SHP77 (cell line): ENCODE data around the gene ETFBKMT.
"Not testable (repeated sequence)": the region's sequence is repeated elsewhere in the genome, so short reads cannot be mapped to it uniquely, and the experiment has no call there.

ENCODE experiments used
- DNase-seq, 2 experiments: peaks; one replicate each; lab custom pipeline; 2025; lab: John Stamatoyannopoulos, UW

The ETFBKMT gene

DNA sequence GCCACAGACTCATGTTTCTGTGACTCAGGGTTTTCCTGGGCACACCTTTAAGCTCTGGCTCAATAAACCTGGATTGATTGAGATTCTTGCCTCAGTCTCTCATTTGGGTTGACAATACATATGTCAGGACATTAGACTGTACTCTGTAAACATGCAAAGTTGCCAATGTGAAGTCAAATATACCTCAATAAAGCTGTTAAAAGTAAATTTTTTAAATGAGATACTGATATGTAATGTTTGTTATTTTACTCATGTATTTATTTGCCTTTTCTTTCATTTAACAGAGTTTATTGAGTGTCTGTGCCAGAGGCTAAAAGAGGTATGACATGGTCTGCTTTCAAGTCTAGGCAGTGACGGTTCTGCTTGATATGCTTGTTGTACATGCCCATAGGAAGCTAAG, 3.7 kb upstream of the ETFBKMT start:
- no peak for DNase-seq

DNA sequence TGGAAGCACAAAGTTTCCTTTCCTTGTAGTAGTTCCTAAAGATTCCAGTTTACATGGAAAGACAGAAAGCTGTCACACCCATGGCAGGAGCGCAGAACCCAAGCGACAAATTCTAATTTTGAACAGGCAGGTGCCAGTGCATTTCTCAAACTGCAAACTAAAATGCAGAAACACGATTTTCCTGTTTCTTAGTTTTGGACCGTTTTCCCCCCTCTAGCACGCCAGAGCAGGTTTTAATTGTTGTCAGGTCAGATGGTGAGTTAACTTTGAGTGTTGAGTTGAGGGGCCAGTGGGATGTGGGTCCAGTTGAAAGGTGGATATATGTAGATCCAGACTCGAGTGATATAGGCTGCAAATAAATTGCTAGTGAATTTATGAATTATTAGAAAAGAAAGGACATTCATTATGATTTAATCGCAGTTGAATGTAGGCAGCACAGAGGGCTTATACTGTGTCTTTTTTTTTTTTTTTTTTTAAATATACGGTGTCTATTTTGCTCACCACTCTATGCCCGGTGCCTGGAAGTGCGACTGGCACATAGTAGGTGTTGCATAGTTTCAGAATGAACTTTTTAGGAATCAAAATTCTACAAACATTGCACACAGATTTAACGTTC, 909 bp upstream of the ETFBKMT start:
- DNase-seq: no peak

DNA sequence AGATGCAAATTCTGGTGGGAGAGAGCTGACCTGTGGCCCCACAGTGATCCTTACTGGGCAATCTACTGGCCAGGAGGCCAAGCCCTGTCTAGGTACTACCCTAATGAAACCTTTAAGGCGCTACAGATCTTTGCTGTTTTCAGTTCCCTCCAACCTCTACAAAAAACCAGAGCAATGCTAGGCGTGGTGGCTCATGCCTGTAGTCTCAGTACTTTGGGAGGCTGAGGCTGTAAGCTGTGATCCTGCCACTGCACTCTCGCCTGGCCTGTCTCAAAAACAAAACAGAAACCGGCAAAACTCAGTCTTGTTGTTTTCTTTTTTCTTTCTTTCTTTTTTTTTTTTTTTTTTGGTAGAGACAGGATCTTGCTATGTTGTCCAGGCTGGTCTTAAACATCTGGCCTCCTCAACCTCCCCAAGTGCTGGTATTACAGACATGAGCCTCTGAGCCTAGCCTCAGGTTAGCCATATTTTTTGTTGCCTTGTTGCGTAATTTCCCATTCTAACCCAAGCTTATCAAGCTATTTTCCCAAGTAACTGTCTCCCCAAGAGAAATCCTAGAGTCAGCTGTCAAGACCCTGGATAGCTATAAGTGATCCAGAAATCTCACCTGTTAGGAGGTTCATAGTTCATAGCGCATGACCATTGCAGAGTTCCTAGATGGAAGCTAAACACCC, 2.8 kb downstream of the ETFBKMT start:
- DNase-seq: no peak

DNA sequence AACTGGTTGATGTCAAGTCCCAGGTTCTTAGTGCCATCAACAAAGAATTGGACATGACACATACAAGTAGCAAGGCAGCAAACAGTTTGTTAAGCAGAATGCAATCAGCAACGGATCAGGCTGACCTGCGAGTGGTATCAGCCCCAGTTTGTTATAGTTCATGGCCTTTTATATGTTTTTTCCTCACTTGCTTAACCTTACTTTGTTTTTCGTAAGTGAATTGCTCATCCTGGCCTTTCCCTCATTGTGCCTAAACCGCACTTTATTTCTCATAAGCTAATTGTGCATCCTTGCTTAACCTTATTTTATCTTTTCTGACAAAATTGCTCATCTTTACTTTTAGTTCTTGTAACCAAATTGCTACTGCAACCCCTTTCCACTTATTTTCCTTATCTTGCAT, 4.1 kb downstream of the ETFBKMT start:
- DNase-seq: no peak

DNA sequence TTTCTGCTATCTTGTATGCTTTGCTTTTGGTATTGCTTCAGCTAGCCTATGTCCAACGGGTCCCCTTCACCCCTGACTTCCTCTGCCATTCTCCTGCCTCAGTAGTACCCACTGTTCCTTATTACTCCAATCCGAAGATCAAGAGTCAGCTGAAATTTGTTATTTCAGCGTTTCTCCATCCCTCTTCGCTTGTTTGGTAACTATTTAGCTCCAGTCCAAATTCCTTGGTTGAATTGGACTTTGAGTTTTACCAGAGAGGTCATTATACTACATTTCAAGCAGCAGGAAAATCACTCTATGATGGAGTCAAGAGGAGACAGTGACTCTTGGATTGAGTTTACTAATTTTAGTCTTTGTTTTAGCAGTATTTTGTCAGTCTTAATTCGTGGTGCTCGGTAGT, 4.5 kb downstream of the ETFBKMT start:
- no peak for DNase-seq

DNA sequence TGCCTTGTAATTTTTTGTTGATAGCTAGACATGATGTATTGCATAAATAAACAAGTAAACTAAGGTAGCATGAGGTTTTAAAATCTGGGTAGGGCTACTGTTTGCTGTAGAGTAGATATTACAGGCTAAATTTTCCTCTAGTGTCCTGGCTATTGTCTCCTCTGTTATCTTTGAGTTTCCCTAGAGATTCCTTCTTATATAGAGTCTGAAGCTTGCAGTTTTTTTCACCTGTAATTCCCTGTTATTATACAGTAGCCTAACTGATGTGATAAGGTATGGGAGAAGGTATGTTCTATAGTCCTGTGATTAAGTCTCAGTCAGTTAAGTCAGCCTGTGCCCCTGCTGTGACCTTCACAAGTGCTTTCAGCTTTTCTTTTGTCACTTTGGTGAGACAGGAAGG, 9.5 kb downstream of the ETFBKMT start:
- no peak for DNase-seq

DNA sequence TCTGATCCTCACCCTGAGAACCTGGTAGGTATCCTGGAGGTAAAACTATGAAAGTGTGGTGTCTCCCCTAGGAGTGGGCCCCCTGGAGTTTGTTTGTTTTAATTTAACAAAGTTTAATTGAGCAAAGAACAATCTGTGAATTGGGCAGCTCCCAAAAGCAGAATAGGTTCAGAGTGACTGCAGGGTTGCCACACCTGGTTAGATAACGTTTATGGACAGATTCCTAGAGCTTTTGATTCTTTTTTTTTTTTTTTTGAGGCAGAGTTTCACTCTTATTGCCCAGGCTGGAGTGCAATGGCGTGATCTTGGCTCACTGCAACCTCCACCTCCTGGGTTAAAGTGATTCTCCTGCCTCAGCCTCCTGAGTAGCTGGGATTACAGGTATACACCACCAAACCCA, 10.1 kb downstream of the ETFBKMT start:
- DNase-seq: not testable (repeated sequence)

DNA sequence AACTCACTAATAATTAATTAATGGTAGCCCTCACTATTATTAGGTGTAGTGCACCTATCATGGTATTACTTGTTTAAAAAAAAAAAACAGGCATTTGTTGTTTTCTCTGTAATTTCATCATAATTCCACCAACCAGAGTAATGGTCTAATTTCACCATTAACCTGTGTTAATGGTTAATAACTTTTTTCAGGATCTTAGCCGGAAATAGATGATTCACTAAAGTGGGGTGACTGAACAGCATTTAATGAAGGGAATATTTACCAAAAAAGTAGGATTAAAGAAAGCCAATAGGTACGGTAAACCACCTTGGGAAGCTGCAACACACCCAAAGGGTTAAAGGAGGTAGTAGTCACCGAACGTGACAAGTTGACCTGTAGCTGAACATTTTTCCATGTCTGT, 13.0 kb downstream of the ETFBKMT start:
- DNase-seq: no peak

DNA sequence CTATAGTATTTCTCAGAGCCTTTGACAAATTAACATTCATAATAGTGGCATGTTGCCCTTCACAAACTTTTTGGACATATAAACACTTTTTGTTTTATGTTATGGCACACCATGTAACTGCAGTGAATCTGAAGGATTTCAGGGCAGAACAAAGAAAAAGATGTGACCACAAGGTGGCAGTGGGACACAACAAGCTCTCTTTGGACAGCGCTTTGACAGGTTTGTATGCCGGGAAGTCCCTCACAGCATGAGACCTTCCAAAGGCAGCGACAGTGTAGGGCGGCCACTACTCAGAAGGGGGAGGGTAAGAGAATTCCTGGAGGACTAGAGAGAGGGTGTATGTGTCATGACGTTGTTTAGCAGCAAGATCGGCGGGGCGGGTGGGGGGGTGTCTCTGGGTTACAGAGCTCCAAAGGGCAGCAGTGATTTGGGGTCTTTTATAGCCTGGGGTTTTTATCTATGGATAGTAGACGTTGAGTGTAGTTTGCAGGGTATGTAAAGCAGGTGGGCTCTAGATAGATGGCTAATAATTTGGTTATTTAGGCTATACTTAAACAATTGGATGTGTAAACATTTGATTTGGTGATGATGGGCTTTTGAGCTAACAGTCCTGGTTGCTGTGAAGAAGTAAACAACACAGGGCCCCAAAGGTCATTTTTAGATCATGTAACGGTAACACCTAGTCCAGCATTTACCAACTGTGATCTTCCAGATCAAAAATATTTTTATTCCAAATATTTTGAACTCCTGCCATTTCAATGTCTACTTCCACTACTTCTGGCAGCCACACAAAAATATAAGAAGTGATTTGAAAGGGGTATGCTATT, 22.9 kb downstream of the ETFBKMT start:
- peak; percentile 98 to 99 for DNase-seq

DNA sequence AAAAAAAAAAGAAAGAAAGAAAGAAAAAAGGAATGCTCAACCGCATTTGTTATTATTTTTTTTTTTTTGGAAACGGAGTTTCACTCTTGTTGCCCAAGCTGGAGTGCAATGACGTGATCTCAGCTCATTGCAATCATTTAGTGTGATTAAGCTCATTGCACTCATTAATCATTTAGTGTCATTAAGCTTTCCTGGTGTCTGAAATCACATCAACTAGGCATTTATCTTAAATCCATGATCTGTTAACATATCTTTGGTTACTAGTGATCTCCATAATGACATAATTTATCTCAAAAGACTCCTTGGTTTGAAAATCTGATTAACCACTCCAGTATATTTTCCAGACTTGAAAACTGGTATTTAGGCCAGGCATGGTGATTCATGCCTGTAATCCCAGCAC, 26.3 kb downstream of the ETFBKMT start:
- DNase-seq: no peak

DNA sequence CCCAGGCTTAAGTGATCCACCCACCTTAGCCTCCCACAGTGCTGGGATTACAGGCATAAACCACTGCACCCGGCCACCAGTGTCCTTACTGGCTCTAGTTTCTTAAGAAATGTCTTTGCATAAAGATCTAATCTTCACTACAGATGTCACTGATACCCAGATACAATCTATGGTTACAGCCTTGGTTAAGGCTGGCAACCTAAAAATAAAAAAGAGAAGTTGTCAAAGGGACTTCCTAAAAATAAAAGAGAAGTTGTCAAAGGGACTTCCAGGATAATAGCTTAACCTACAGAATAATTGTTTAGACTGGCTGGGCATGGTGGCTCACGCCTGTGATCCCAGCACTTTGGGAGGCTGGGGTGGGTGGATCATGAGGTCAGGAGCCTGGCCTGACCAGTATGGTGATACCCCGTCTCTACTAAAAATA, 27.6 kb downstream of the ETFBKMT start:
- DNase-seq: no peak

DNA sequence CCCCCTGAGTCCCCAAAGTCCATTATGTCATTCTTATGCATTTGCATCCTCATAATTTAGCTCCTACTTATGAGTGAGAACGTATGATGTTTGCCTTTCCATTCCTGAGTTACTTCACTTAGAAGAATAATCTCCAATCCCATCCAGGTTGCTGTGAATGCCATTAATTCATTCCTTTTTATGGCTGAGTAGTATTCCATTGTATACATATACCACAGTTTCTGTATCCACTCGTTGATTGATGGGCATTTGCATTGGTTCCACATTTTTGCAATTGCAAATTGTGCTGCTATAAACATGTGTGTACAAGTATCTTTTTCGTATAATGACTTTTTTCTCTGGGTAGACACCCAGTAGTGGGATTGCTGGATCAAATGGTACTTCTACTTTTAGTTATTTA, 30.4 kb downstream of the ETFBKMT start:
- DNase-seq: not testable (repeated sequence)

DNA sequence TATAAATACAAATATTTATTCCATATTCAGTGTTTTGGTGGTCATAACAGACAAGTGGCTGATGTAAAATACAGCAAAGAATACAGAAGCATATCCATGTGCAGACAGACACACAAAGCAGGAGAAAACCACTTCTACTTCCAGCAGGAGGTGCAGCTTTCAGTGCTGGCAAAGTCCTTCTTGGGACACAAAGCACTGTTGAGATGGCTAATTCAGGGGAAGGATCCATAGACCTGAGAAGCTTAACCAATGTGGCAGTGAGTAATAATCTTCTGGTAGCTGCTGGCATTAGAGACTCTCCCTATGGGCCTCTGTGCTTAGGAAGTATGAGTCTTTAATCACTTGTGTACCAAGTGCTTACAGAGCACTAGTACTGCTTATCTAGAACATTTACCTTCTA, 42.6 kb downstream of the ETFBKMT start:
- peak in 1 of 2 experiments; percentile 3 for DNase-seq

DNA sequence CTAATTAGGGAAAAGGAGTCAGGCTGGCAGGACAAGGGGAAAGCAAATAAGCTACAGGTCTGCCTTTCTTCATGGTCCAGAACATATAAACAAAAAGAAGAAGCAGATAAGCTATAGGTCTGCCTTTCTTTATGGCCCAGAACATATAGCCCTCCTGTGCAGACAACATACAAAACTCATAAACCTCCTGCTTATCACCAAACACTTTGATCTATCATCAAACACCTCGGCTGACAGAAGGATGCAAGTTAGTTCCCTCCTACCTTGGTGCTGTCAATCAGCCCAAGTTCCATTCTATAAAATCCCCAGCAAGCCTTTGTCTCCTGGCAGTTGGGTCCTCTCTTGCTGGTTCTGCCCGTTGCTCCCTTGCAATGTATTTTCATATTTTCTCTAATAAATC, 46.1 kb downstream of the ETFBKMT start:
- DNase-seq: no peak

DNA sequence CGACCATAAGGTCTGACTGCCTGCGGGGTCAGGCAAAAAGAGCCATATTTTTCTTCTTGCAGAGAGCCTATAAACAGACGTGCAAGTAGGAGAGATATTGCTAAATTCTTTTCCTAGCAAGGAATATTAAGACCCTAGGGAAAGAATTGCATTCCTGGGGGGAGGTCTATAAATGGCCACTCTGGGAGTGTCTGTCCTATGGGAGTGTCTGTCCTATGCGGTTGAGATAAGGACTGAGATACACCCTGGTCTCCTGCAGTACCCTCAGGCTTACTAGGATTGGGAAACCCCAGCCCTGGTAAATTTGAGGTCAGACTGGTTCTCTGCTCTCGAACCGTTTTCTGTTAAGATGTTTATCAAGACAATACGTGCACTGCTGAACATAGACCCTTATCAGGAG, 48.6 kb downstream of the ETFBKMT start:
- not testable (repeated sequence) for DNase-seq

DNA sequence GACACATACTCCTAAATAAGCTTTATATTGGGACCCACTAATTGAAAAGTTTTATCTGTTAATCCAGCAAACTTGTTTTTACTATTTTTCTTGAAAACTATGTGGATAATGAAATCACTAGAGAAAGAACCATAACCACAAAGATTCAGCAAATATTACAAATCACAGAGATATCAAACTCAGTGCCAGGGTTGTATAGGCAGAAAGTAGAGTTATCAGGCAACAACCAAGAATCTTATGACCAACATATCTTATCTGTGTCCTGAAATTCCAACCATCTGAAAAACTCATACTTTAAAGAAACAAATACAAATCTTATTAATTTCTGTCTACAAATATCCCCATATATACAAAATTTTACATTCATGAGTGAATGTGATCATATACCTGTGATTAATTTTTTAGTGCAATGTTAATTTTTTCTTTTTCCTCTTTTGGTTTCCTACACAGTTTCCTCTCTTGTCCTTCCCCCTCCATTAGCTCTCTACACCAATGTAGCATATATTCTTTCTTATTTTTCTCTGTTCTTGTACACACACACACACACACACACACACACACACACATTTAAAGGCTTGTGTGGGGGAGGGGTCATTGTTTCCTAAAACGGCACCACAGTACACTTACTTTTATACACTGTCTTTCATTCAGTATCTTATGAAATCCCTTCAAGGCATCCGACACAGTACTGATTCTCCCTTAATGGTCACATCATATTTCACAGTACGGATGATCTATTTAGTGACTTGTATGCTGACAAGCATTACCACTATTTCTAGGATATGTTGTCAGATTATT, 50.7 kb downstream of the ETFBKMT start:
- no peak for DNase-seq

DNA sequence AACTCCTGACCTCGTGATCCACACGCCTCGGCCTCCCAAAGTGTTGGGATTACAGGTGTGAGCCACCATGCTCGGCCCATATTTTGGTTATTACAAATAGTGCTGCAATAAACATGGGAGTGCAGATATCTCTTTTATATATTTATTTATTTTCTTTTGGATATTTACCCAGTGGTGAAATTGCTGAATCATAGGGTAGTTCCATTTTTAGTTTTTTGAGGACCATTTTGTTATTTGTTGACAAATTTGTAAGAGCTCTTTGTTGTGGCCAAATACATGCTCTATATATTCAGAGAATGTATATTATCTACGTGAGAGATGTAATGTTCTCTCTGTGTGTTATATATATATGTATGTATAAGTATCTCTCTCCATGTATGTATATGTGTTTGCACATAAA, 53.4 kb downstream of the ETFBKMT start:
- DNase-seq: no peak

DNA sequence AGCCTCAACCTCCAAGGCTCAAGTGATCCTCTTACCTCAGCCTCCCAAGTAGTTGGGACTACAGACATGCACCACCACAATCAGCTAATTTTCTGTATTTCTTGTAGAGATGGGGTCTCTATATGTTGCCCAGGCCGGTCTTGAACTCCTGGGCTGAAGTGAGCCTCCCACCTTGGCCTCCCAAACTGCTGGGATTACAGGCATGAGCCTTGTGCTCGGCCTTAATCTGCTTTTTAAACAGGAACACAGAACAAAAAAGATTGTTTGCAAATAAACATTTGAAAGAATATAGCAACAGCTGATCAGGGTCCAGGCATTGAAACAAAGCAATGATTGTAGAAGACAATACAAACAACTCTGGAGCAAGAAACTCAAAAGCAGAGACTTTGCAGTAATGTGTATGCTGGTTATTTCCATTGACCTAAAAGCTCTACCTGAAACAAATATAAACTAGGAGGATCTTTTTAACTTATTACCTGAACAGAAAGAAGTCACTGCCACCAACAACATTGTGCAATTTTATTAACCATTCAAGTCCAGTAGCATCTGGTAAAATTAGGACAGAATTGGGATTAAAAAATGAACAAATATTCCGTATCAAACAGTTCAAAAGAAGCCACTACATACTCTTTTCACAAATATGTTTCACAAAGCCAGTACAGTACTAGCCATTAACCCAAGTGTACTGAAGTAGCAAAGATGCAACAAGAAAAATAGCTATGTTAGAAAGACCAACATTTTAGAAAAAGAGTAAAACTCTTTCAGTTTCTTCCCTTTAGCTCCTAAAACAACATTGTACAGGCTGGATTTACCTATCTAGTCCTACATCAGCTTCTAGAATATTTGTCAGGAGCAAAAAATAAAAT, 55.2 kb downstream of the ETFBKMT start:
- no peak for DNase-seq

DNA sequence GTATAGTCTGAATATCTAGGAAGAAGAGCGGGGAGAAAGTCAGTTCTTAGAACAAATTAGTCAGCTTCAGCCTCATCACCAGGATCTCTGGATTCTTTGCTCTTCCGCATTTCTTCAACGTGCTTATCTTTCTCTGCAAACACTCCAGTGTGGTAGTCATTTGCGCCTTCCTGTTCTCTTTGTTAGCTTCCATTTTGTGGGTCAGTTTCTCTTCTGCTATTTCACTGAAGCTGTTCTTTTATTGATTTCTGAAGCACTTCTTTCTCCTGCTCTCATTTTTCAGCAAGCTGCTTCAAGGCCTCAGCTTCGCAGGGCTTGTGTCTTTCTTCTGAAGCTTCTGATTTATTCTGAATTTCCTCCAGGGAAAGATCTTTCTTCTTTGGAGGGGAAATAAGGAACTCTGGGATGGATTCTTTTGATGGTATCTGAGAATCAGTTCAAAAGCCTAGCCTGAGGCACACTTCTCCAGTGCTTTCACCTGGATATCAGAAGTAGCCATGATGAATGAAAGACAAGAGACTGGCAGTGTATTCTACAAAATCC, 55.9 kb downstream of the ETFBKMT start:
- DNase-seq: no peak

DNA sequence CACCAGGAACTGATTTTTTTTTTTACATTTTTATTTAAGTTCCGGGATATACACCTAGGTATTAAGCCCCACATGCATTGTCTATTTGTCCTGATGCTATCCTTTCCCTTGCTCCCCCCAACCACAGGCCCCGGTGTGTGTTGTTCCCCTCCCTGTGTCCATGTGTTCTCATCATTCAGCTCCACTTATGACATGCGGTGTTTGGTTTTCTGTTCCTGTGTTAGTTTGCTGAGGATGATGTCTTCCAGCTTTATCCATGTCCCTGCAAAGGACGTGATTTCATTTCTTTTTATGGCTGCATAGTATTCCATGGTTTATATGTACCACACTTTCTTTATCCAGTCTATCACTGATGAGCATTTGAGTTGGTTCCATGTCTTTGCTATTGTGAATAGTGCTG, 57.5 kb downstream of the ETFBKMT start:
- not testable (repeated sequence) for DNase-seq
